C4-2B (cell line): Measurements from ENCODE around the gene ACP7.

Experiments
- H3K27ac ChIP-seq: fragments of 450-650 bp; 2 replicates; pipeline ENCODE4 v1.5.1; 2017
- CTCF ChIP-seq: fragments of 450-650 bp; conservative IDR thresholded peaks from 2 replicates; pipeline ENCODE4 v1.5.1; 2017; ENCODE audit warnings: mild to moderate bottlenecking
- ZFX ChIP-seq: fragments of 450-650 bp; IDR thresholded peaks from 2 replicates; pipeline ENCODE4 v1.6.1; 2017

Gene ACP7

GRCh38 chr19:39078436-39079200 lies 5.5 kb upstream of the ACP7 start:
- no peak overlapping the region for H3K27ac ChIP-seq
- TF ChIP-seq ZFX (no peak), CTCF (no peak)

GRCh38 chr19:39080431-39080830 lies 3.7 kb upstream of the ACP7 start:
- H3K27ac ChIP-seq, result no peak overlapping the region
- TF ChIP-seq CTCF, result no peak
- TF ChIP-seq ZFX, result no peak

- TF ChIP-seq CTCF, result no peak
- TF ChIP-seq ZFX, result no peak
- no peak overlapping the region for H3K27ac ChIP-seq
Measured at GRCh38 chr19:39082167-39082566, 2.0 kb upstream of the ACP7 start.

- no peak for TF ChIP-seq CTCF
- no peak for TF ChIP-seq ZFX
- no peak overlapping the region for H3K27ac ChIP-seq
Measured at GRCh38 chr19:39082745-39083598, 1.2 kb upstream of the ACP7 start.

GRCh38 chr19:39083599-39083982 lies 577 bp upstream of the ACP7 start:
- H3K27ac ChIP-seq, result no peak overlapping the region
- TF ChIP-seq CTCF, result no peak
- no peak for TF ChIP-seq ZFX

- no peak overlapping the region for H3K27ac ChIP-seq
- TF ChIP-seq CTCF, result no peak
- TF ChIP-seq ZFX, result no peak
Measured at GRCh38 chr19:39084732-39085080, 538 bp downstream of the ACP7 start.

- TF ChIP-seq CTCF (no peak), ZFX (no peak)
- H3K27ac ChIP-seq, result no peak overlapping the region
Measured at GRCh38 chr19:39085392-39085791, 1.2 kb downstream of the ACP7 start.
